ENCODE measurements around the gene NRXN2.

Gene NRXN2

DNA sequence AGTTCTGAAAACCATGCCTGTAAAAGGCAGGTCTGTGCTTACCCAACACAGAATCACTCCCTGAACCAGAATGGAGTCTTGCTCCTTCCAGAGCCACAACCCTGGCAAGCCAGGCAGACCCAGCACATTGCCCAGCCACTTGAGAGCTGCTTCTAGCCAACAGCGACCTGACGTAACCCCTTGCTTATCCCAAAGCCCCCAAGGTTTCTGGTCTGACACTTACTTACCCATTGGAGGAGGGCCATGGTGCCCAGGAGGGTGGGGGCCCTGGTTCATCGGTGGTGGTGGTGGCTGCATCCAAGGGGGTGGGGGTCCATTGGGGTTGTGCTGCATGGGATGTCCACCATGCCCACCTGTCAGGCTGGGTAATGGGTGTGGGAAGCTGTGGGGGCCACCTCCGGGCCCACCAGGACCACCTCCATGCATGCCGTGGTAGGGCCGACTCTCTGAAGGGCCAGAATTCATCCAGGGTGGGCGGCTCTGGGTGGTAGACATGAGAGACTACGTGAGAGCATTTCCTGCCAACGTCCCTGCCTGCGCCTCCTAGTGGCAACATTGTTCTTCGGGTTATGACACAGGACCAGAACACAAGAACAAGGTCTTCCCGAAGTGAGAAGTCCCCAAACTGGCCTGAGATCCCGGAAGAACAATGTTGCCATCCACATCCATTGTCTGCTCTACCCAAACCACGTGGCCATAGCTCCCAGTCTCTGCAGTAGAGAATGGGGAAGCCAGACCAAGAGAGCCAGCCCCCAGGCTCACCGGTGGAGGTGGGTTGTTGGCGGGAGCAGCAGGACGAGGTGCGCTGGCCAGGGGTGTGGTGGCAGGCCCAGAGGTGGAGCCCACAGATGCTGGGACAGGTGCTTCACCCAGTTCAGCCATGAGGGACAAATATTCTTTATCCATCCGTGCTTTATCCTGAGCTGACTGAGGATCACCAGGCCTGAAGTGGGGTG, 44.6 kb upstream of the NRXN2 start:
- no peak for DNase-seq (ENCODE audit: low spot score)

DNA sequence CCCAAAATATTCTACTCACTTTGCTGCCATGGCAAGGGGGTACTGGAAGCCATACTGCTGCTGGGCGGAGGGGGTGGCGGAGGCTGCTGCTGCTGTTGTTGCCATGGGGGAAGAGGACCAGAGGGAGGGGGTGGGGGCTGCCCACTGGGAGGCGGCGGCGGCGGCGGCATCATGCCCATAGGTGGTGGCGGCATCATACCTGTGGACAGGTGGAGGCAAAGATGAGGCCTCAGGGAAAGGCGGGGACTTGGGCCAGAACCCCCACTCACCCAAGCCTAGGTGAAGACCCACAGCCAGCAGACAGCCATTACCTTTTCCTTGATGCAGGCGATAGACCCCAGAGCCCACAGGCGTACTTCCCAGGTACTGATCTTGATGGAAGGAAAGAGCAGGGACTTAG, 43.9 kb upstream of the NRXN2 start:
- H3K27ac ChIP-seq, result peak overlapping the region; percentile 85
- no peak for DNase-seq (ENCODE audit: low spot score)
- ChIA-PET POLR2A (ENCODE audit: low non-redundant PET) (no interaction called here), CTCF (no interaction called here)
- TF ChIP-seq, protein P1, sequence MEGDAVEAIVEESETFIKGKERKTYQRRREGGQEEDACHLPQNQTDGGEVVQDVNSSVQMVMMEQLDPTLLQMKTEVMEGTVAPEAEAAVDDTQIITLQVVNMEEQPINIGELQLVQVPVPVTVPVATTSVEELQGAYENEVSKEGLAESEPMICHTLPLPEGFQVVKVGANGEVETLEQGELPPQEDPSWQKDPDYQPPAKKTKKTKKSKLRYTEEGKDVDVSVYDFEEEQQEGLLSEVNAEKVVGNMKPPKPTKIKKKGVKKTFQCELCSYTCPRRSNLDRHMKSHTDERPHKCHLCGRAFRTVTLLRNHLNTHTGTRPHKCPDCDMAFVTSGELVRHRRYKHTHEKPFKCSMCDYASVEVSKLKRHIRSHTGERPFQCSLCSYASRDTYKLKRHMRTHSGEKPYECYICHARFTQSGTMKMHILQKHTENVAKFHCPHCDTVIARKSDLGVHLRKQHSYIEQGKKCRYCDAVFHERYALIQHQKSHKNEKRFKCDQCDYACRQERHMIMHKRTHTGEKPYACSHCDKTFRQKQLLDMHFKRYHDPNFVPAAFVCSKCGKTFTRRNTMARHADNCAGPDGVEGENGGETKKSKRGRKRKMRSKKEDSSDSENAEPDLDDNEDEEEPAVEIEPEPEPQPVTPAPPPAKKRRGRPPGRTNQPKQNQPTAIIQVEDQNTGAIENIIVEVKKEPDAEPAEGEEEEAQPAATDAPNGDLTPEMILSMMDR (conservative IDR thresholded peaks at IDR 0.05; ENCODE audit: low read depth), result no peak

More for the DNA sequence above, 44.6 kb upstream of the NRXN2 start:
- CTCF ChIA-PET, result interaction anchor here (0.7 to 1.1 kb wide), 2 partner anchors 21 to 639 kb away, joined by 3 read pairs; no protein-coding TSS in a partner anchor
- POLR2A ChIA-PET (ENCODE audit: low non-redundant PET), result no interaction called here
- TF ChIP-seq, protein P1 (conservative IDR thresholded peaks at IDR 0.05; ENCODE audit: low read depth), result peak; percentile 80
- H3K27ac ChIP-seq, result peak overlapping the region; percentile 85

DNA sequence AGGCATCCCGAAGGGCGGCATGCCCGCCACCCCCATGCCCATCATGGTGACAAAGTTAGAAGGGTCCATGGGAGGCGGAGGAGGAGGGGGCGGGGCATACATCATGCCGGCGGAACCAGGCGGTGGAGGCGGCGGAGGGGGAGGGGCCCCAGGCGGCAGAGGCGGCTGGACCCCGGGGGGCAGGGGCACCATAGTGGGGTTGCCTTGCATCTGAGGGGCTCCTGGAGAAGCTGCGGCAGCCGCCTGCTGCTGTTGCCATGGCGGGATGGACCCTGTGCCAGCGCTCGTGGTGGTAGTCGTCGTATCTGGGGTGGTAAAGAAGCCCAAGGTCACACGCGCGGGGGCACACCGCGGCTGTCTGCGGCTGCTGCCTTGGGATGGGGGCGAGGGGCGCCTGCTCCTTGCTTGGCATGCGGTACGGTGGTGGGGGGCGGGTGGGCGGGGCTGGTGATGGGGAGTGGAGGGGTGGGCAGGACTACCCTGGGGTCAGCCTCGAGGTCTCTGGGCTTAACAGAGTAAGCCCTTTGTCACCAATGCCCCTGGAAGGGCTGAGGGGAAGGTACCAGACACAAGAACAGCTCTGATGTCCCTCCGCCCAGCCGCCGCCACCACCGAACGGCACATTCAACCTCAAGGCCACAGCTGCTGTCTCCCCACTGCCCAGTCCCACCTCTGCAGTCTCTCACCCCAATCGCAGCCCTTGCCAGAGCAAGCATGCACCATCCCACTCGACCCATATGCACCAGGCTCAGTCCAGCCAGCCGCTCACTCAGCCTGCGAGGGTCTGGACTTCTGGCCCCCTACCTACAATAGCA, 43.1 kb upstream of the NRXN2 start:
- ChIA-PET POLR2A (ENCODE audit: low non-redundant PET) (no interaction called here), CTCF (interaction anchor here (0.6 to 0.7 kb wide), 2 partner anchors 75 to 101 kb away, joined by 3 to 7 read pairs; no protein-coding TSS in a partner anchor)
- TF ChIP-seq, protein P1 (conservative IDR thresholded peaks at IDR 0.05; ENCODE audit: low read depth), result no peak

DNA sequence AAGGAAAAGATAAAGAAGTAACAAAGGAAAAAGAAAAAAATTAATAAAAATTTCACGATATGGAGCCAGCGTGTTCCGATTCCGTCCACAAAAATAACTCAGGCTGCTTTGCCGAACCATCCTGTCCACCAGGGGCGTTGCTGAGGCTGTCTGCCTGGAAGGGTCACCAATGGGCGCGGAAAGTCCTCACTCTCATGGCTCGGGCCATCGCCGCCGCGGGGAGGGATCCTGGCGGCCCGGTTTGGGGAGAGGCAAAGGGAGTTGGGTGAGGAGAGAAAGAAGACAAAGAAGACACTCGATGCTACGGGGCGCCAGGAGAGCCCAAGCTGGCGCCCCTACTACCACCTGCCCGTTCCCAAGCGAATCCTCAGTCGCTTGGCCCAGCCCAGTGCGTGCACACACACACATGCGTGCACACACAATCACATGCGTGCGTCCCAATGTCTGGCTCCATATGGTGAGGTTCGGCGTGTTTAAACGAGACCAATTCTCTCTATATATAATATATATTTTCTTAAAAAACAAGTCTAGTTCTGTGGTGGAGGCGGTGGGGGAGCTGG, 42.4 kb upstream of the NRXN2 start:
- H3K27ac ChIP-seq, result peak overlapping the region; percentile 85
- TF ChIP-seq, protein P1 (conservative IDR thresholded peaks at IDR 0.05; ENCODE audit: low read depth), result no peak
- POLR2A ChIA-PET (ENCODE audit: low non-redundant PET), result no interaction called here
- DNase-seq (ENCODE audit: low spot score), result no peak
- CTCF ChIA-PET, result interaction anchor here (0.7 kb wide), 1 partner anchor 100 kb away, joined by 3 read pairs; no protein-coding TSS in a partner anchor

More for the DNA sequence above, 43.1 kb upstream of the NRXN2 start:
- peak overlapping the region; percentile 85 for H3K27ac ChIP-seq
- no peak for DNase-seq (ENCODE audit: low spot score)

DNA sequence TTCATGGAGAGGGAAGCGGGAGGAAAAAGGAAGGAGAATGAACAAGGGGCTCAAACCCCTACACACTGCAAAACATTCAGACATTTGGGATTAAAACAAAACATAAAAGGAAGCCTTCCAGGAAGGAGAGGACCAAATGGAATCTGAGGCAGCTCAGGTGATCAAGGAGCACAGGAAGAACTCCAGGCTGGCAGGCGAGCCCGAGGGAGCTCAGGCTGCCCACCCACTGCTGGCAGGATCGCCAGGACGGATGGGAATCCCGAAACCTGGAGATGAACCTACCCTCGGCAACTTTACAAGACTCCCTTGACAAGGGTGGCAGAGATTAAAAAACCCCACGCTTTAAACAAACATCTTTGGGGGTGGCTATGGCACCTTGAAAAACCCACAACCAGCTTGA, 41.8 kb upstream of the NRXN2 start:
- no peak for DNase-seq (ENCODE audit: low spot score)
- H3K27ac ChIP-seq, result peak overlapping the region; percentile 85
- ChIA-PET POLR2A (ENCODE audit: low non-redundant PET) (no interaction called here), CTCF (no interaction called here)
- TF ChIP-seq, protein P1 (conservative IDR thresholded peaks at IDR 0.05; ENCODE audit: low read depth), result no peak

Data from RWPE1 (cell line).